A673 (cell line): ENCODE data around the gene EXOSC10. TPM values are rescaled to one million over a fixed set of nuclear protein-coding genes. Genes with fewer than 3 reads are reported as not detected.

Source experiments
- BruUV-seq: library from RNA; stranded (reverse); fragments of 400-500 nt; replicated peaks from 2 replicates; lab custom pipeline; 2021; lab: Mats Ljungman, UMichigan
- CTCF ChIA-PET: fragments of 300-600 bp; sonication (Branson Sonifier 250); formaldehyde crosslinking; loops from one replicate; lab custom pipeline; 2022; ENCODE audit warnings: antibody characterized with exemption; lab: Charles Lee
- POLR2A ChIA-PET: fragments of 300-600 bp; sonication (Branson Sonifier 250); formaldehyde crosslinking; loops from one replicate; lab custom pipeline; 2022; ENCODE audit warnings: antibody characterized with exemption; ENCODE audit not compliant: low non-redundant PET; lab: Charles Lee
- DNase-seq: peaks from one replicate; pipeline ENCODE4 v3.0.0-alpha.2; 2015; ENCODE audit warnings: low spot score
- H3K27ac ChIP-seq: fragments of 200-600 bp; sonication (generic); 2 replicates; pipeline ENCODE4 v1.5.1; 2016; ENCODE audit warnings: mixed run types, low read depth, mild to moderate bottlenecking, mixed read lengths, antibody characterized with exemption, low read length; ENCODE audit not compliant: poor library complexity, severe bottlenecking
- H3K27me3 ChIP-seq: fragments of 200-600 bp; sonication (generic); replicated peaks from 2 replicates; pipeline ENCODE4 v1.6.1; 2017; ENCODE audit warnings: mixed run types, low read depth, mild to moderate bottlenecking, mixed read lengths, antibody characterized with exemption, low read length; ENCODE audit not compliant: insufficient read depth, poor library complexity
- H3K36me3 ChIP-seq: fragments of 200-600 bp; sonication (generic); 2 replicates; pipeline ENCODE4 v1.6.1; 2016; ENCODE audit warnings: mixed run types, mild to moderate bottlenecking, mixed read lengths, antibody characterized with exemption, low read length; ENCODE audit not compliant: insufficient read depth, poor library complexity, severe bottlenecking
- H3K4me1 ChIP-seq: fragments of 200-600 bp; sonication (generic); 2 replicates; pipeline ENCODE4 v1.6.1; 2017; ENCODE audit warnings: mixed run types, mild to moderate bottlenecking, mixed read lengths, antibody characterized with exemption, low read length; ENCODE audit not compliant: insufficient read depth, poor library complexity, severe bottlenecking
- H3K4me3 ChIP-seq: fragments of 200-600 bp; sonication (generic); 2 replicates; pipeline ENCODE4 v1.5.1; 2016; ENCODE audit warnings: low read depth, mixed run types, mild to moderate bottlenecking, mixed read lengths, low read length; ENCODE audit not compliant: poor library complexity, severe bottlenecking
- H3K9me3 ChIP-seq: fragments of 200-600 bp; sonication (generic); 2 replicates; pipeline ENCODE4 v1.6.1; 2016; ENCODE audit warnings: mixed run types, low read depth, mild to moderate bottlenecking, mixed read lengths, antibody characterized with exemption, low read length; ENCODE audit not compliant: poor library complexity, severe bottlenecking
- EZH2 ChIP-seq: fragments of 200-600 bp; sonication (generic); IDR thresholded peaks from 2 replicates; pipeline ENCODE4 v1.6.1; 2017; ENCODE audit warnings: borderline replicate concordance, low read depth, mild to moderate bottlenecking, mixed read lengths, antibody characterized with exemption, low read length; ENCODE audit not compliant: poor library complexity, severe bottlenecking
- intact Hi-C: fragments of 100-400 bp; cut with micrococcal nuclease; formaldehyde crosslinking; loops from one replicate; pipeline ENCODE4 v1.10.0; 2022; ENCODE audit not compliant: unreplicated experiment
- total RNA-seq: library from RNA; stranded (reverse); gene quantifications from 2 replicates; pipeline ENCODE4 v1.2.3, GENCODE V29; 2021
- TF ChIP-seq, protein P1 (sequence below): fragments of 300-800, 200-600 bp; sonication (generic); conservative IDR thresholded peaks from 2 replicates; pipeline ENCODE4 v1.5.1; 2017; ENCODE audit warnings: low read depth, mild to moderate bottlenecking, antibody characterized with exemption, low read length, moderate library complexity, mixed read lengths

EXOSC10 gene
- total RNA-seq, 1 experiment from 2014 or later: 119 TPM

DNA sequence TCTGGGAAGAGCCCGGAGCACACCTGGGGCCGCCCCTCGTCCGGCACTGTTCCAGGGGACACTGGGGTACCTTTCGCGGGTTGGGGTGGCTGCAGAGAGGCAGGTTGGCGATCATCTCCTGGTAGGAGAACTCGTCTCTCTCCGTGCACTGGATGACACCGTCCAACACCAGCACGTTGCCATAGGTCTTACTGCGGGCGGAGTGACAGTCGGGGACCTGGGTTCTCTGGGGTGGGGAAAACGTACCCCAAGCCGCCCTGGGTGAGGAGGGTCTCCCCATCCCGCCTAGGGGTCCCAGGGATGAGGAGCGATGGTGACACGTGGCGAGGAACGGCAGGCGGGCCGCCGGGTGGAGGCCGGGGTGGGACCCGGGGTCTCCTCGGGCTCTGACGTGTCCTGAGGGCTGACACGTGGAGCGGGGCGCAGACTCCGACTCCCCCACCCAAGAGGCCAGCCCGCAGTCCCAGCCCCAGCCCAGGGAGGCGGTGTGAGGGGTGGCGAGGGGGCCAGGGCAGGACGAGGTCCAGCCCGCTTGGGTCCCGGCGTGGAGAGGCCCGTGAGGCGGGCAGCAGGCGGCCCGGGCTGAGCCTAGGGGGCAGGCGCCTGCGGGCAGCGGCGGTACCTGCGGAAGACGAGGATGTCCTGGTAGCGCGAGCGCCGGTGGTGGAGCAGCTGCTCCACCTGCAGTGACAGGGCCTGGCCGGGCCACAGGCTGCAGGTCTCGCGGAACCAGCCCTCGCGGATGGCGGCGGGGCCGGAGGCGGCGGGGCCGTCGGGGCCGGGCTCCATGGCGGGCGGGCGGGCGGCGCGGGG, 40.3 kb downstream of the EXOSC10 start:
- Histone ChIP-seq H3K27me3 (no peaks in the 10 kb centered on the region), H3K36me3 (peaks cover 28% of the 10 kb centered on the region), H3K27ac (peak overlapping the region; percentile 78), H3K9me3 (no peaks in the 10 kb centered on the region), H3K4me3 (peak overlapping the region; percentile 87), H3K4me1 (peaks cover 4% of the 10 kb centered on the region)
- no peak for TF ChIP-seq EZH2
- TF ChIP-seq, protein P1, sequence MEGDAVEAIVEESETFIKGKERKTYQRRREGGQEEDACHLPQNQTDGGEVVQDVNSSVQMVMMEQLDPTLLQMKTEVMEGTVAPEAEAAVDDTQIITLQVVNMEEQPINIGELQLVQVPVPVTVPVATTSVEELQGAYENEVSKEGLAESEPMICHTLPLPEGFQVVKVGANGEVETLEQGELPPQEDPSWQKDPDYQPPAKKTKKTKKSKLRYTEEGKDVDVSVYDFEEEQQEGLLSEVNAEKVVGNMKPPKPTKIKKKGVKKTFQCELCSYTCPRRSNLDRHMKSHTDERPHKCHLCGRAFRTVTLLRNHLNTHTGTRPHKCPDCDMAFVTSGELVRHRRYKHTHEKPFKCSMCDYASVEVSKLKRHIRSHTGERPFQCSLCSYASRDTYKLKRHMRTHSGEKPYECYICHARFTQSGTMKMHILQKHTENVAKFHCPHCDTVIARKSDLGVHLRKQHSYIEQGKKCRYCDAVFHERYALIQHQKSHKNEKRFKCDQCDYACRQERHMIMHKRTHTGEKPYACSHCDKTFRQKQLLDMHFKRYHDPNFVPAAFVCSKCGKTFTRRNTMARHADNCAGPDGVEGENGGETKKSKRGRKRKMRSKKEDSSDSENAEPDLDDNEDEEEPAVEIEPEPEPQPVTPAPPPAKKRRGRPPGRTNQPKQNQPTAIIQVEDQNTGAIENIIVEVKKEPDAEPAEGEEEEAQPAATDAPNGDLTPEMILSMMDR: no peak
- CTCF ChIA-PET: interaction anchor here (0.6 kb wide), 1 partner anchor 601 kb away, joined by 12 read pairs; no protein-coding TSS in a partner anchor
- peak; percentile 29 for DNase-seq
- POLR2A ChIA-PET: no interaction called here
- intact Hi-C loops: no loop called here
- no TSS peak for BruUV-seq

DNA sequence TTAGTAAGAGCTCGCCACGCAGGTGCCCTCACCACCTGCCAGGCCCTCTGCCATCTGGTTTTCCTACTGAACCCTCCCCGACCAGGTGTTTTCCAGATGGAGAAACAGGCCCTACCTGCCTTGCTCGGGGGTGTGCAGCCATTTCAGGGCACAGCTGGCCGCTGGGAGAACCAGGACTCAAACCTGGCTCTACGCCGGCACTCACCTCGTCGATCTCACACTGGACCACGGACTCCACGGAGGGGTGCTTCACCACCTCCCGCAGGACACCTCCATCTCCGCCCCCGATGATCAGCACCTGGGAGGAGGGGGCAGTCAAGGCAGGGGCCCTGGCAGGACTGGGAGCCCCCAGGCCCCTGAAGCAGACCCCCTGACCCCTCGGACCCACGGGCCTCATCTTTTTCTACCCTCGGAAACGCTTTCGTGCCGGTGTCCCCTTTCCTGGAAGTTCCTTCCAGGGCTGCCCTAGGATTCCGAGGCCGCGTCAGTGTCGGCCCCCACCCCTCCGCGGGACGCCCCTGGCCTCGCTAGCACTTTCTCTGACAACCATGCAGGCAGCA, 41.0 kb downstream of the EXOSC10 start:
- intact Hi-C loops: no loop called here
- BruUV-seq: TSS peak; percentile 18
- peaks cover 4% of the 10 kb centered on the region for H3K4me1 ChIP-seq
- peak overlapping the region; percentile 87 for H3K4me3 ChIP-seq
- TF ChIP-seq EZH2: no peak
- TF ChIP-seq, protein P1: no peak
- ChIA-PET CTCF (no interaction called here), POLR2A (no interaction called here)
- DNase-seq: no peak
- H3K27ac ChIP-seq: peak overlapping the region; percentile 78
- peaks cover 29% of the 10 kb centered on the region for H3K36me3 ChIP-seq
- H3K27me3 ChIP-seq: no peaks in the 10 kb centered on the region
- no peaks in the 10 kb centered on the region for H3K9me3 ChIP-seq

DNA sequence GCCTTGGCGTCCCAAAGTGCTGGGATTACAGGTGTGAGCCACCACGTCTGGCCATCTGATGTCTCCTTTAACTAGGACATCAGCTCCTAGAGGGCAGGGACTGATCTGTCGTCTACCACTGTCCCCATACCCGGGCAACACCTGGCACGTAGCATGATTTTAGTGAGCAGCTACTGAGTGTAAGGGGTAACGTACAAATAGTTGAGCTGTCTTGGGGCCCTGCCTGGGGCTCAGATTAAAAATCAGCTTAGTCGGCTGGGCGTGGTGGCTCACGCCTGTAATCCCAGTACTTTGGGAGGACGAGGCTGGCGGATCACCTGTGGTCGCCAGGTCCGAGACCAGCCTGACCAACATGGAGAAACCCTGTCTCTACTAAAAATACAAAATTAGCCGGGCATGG, 41.6 kb downstream of the EXOSC10 start:
- Histone ChIP-seq H3K9me3 (no peaks in the 10 kb centered on the region), H3K4me3 (no peak overlapping the region), H3K27me3 (no peaks in the 10 kb centered on the region), H3K4me1 (peaks cover 4% of the 10 kb centered on the region), H3K36me3 (peaks cover 24% of the 10 kb centered on the region), H3K27ac (no peak overlapping the region)
- TF ChIP-seq EZH2: no peak
- TF ChIP-seq, protein P1: no peak
- intact Hi-C loops: no loop called here
- ChIA-PET POLR2A (no interaction called here), CTCF (no interaction called here)
- BruUV-seq: no TSS peak
- DNase-seq: no peak
